Astrocyte of the spinal cord (primary cell): ENCODE results near the gene TRIM9.

ENCODE experiments used
- DNase-seq: peaks from one replicate; pipeline ENCODE4 v3.0.0; 2011; ENCODE audit warnings: low read depth, low spot score
- H3K4me3 ChIP-seq: 2 replicates; pipeline ENCODE4 v1.5.1; 2011; ENCODE audit warnings: low read depth, mild to moderate bottlenecking, low read length, moderate library complexity
- in situ Hi-C: cut with HindIII; loops from 2 replicates; pipeline ENCODE4 v1.10.0; 2017; ENCODE audit warnings: low sequenced_read_pairs
- TF ChIP-seq, protein P1 (sequence below): IDR thresholded peaks from 2 replicates; pipeline ENCODE4 v1.5.1; 2012; ENCODE audit warnings: low read depth, mild to moderate bottlenecking, low read length, inconsistent platforms

Gene TRIM9

GRCh38 chr14:51094901-51095853, at the start of gene TRIM9:
TSS of gene TRIM9 (minus strand) at chr14:51095105. CDS start at chr14:51094939, 166 bp downstream.
- in situ Hi-C loops: no loop called here
- peak within 1 kb of the TSS; percentile 55 for H3K4me3 ChIP-seq
- peak; percentile 95 for DNase-seq
- TF ChIP-seq, protein P1, sequence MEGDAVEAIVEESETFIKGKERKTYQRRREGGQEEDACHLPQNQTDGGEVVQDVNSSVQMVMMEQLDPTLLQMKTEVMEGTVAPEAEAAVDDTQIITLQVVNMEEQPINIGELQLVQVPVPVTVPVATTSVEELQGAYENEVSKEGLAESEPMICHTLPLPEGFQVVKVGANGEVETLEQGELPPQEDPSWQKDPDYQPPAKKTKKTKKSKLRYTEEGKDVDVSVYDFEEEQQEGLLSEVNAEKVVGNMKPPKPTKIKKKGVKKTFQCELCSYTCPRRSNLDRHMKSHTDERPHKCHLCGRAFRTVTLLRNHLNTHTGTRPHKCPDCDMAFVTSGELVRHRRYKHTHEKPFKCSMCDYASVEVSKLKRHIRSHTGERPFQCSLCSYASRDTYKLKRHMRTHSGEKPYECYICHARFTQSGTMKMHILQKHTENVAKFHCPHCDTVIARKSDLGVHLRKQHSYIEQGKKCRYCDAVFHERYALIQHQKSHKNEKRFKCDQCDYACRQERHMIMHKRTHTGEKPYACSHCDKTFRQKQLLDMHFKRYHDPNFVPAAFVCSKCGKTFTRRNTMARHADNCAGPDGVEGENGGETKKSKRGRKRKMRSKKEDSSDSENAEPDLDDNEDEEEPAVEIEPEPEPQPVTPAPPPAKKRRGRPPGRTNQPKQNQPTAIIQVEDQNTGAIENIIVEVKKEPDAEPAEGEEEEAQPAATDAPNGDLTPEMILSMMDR: no peak

DNA sequence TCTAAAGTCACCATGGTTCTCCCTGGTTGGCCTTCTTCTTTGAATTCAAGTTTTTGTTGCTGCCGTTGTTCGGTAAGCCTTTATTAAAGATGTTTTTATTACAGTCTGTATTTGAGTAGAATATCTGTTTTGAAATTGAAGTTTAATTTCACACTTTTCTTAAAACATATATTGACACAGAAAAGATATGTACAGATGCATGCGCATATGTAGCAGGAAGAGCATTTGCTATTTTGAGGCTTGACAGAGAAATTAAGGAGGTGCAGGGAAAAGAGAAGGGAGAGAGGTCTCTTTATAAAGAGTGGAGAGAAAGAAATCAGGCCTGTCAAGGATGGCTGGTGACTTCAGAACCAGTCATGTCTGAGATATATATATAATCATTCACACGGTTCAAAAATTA, 46.0 kb upstream of the TRIM9 start:
- H3K4me3 ChIP-seq: no peak overlapping the region
- no peak for DNase-seq
- TF ChIP-seq, protein P1: no peak
- in situ Hi-C loops: no loop called here

- in situ Hi-C loops: no loop called here
- no peak for DNase-seq
- H3K4me3 ChIP-seq: no peak overlapping the region
- TF ChIP-seq, protein P1: no peak
Observed at GRCh38 chr14:51140338-51140737, 45.4 kb upstream of the TRIM9 start.

GRCh38 chr14:51139121-51139681, 44.3 kb upstream of the TRIM9 start:
- TF ChIP-seq, protein P1: no peak
- in situ Hi-C loops: no loop called here
- no peak overlapping the region for H3K4me3 ChIP-seq
- DNase-seq: no peak

DNA sequence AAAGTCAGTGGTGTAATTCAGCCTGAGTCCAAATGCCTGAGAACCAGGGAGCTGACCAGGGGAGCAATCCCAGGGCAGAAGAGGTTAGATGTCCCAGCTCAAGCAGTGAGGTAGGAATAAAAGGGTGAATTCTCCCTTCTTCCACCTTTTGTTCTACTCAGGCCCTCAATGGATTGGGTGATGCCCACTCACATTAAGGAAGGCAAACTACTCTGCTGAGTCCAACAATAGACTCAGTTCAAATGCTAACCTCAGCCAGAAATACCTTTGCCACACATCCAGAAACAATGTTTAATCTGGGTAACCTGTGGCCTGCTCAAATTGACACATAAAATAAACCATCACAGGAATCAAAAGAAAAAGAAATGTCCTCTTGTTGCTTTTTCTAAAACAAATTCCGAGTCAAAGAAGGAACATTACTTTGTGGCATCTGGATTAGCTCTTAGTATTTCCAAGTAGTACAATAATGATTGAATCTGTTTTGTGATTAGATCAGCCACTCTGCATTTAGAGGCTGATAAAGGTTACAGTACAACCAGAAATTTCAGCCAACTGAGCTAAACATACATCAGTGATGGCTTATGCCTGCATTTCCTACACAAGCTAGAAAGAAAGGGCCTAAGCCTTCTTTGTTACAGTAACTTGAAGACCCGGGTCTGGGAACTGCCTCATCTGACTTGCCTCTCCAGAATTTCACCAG, 43.6 kb upstream of the TRIM9 start:
- no peak overlapping the region for H3K4me3 ChIP-seq
- DNase-seq: no peak
- TF ChIP-seq, protein P1: no peak
- in situ Hi-C loops: no loop called here

DNA sequence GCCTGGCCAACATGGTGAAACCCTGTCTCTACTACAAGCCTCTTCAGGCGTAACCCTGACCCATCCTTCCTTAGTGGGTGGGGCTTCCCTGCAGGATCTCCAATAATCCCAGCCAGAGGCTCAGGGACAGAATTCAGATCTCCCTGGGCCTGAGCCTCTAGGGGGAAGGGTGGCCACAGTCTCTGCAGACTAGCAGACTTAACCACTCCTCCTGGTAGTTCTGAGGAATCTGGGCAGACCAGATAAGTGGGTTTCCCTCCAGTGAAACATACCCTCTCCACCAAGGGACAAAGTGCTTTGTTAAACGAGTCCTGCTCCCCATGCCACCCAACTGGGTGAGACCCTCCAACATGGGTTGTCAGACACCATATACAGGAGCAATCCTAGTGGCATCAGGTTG, 36.6 kb upstream of the TRIM9 start:
- no peak for DNase-seq
- no peak overlapping the region for H3K4me3 ChIP-seq
- TF ChIP-seq, protein P1: no peak
- in situ Hi-C loops: no loop called here
